Prostate gland (tissue), 2 donors: ENCODE data around the gene EIPR1. TPM values are rescaled to one million over a fixed set of nuclear protein-coding genes. Genes with fewer than 3 reads are reported as not detected.

Source experiments
- DNase-seq: peaks from one replicate; pipeline ENCODE4 v3.0.0-alpha.2; 2019; ENCODE audit warnings: low spot score
- H3K27ac ChIP-seq, 2 donors: fragments of 200-600 bp; sonication (generic); 2 replicates each; pipeline ENCODE4 v1.5.1; 2017 to 2019
- H3K27me3 ChIP-seq: fragments of 200-600 bp; sonication (generic); replicated peaks from 2 replicates; pipeline ENCODE4 v1.5.1; 2019; ENCODE audit not compliant: insufficient read depth
- H3K36me3 ChIP-seq, 2 donors: fragments of 200-600 bp; sonication (generic); 1 replicate in 1 of 2; 2 replicates in 1 of 2; pipeline versions ENCODE4 v1.5.1 to v1.8.1; 2017 to 2019
- H3K4me1 ChIP-seq: fragments of 200-600 bp; sonication (generic); replicated peaks from 2 replicates; pipeline ENCODE4 v1.5.1; 2019
- H3K4me3 ChIP-seq, 2 donors: fragments of 200-600 bp; sonication (generic); 2 replicates each; pipeline ENCODE4 v1.5.1; 2017 to 2019
- H3K9me3 ChIP-seq: fragments of 200-600 bp; sonication (generic); 2 replicates; pipeline ENCODE4 v1.5.1; 2017
- POLR2A ChIP-seq: fragments of 450-650 bp; IDR thresholded peaks from one replicate; pipeline ENCODE4 v1.6.1; 2016; ENCODE audit warnings: antibody characterized with exemption, mild to moderate bottlenecking
- POLR2AphosphoS5 ChIP-seq: sonication (generic); formaldehyde crosslinking; IDR thresholded peaks from one replicate; pipeline ENCODE4 v1.6.1; 2017; ENCODE audit warnings: antibody characterized with exemption
- WGBS: methylation state at CpG from one replicate; pipeline ENCODE4 v1.1.5; 2018; 5-methylcytosine and 5-hydroxymethylcytosine counted together
- intact Hi-C: fragments of 100-400 bp; cut with DNase I; formaldehyde crosslinking; loops from one replicate; pipeline ENCODE4 v1.14.2; 2022
- total RNA-seq, 2 donors: library from RNA; depleted of rRNA; stranded (reverse); fragments of >200 nt; gene quantifications; one replicate each; pipeline ENCODE4 v1.1.0, GENCODE V29; 2016
- TF ChIP-seq, protein P1 (sequence below), 4 experiments: fragments of 200-600 bp in 2 of 4; fragments of 450-650 bp in 2 of 4; sonication (generic) in 2 of 4; IDR thresholded peaks; 1 replicate in 3 of 4; 2 replicates in 1 of 4; pipeline ENCODE4 v1.5.1; 2016 to 2019; ENCODE audit warnings: antibody characterized with exemption in 4 of 4, mild to moderate bottlenecking in 2 of 4, moderate library complexity in 2 of 4

The EIPR1 gene
- total RNA-seq, 2 donors from 2014 or later: 30.0 to 52.3 TPM

DNA sequence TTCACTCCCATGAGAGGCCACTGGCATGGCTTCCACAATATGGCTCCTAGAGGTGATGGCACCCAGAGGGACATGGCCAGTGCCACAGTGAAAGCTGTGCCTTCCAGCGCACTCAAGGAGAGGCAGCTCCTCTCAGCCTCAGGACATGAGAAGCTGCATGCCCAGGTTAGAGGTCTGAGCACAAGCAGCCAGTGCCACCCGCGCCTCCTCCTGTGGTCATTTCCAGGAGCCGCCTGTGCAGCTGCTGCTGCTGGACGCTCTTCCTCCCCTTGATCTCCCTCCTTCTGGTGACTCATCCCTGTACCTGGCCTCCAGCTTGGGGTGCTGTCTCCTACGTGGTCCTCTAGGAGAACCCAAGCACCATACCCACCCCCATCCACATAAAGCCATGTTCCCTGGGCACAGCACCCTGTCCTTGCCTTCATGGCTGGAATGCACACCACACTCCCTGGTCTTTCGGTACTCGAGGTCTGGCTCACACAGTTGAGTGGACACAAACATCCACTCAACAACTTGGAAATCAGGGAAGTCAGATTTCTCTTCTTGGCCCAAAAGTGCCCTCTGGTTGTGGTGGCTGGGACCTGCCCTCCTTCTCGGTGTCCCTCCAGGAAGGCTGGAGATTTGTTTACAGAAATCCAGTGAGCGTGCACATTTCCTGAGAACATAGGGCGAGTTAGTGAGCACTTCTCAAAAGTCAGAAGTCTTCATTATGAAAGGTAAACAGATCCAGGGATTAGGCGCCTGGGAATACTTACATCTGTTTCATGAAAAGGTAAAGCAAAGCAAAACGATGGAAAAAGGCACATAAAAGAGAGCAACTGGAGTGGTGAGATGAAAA, 96.7 kb downstream of the EIPR1 start:
- intact Hi-C loops: no loop called here

DNA sequence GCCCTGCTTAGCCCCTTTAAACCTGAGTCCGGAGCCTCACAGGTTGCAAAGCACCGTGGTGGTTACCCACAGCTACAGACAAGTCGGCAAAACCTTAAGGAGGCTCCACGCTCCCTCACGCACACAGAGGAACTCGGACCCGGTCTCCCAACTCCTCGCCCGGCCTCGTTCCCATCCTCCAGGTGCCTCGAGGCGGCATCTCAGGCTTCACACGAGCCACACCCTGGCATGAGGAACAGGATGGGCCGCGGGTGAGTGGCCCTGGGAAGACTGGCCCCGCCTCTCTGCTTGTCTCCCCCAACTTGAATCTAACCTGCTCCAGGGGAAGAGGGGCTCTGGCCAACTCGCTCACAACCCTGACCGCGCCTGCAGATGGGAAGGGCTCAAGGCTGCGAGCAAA, 97.4 kb downstream of the EIPR1 start:
- Histone ChIP-seq H3K36me3 (no peaks in the 10 kb centered on the region), H3K4me1 (no peaks in the 10 kb centered on the region), H3K4me3 (no peak overlapping the region), H3K27ac (no peak overlapping the region), H3K27me3 (no peaks in the 10 kb centered on the region), H3K9me3 (no peaks in the 10 kb centered on the region)
- intact Hi-C loops: no loop called here
- no peak for DNase-seq
- WGBS: 84% methylated on average over 20 of the region's 20 CpGs
- TF ChIP-seq POLR2A (no peak), POLR2AphosphoS5 (no peak)
- TF ChIP-seq, protein P1, sequence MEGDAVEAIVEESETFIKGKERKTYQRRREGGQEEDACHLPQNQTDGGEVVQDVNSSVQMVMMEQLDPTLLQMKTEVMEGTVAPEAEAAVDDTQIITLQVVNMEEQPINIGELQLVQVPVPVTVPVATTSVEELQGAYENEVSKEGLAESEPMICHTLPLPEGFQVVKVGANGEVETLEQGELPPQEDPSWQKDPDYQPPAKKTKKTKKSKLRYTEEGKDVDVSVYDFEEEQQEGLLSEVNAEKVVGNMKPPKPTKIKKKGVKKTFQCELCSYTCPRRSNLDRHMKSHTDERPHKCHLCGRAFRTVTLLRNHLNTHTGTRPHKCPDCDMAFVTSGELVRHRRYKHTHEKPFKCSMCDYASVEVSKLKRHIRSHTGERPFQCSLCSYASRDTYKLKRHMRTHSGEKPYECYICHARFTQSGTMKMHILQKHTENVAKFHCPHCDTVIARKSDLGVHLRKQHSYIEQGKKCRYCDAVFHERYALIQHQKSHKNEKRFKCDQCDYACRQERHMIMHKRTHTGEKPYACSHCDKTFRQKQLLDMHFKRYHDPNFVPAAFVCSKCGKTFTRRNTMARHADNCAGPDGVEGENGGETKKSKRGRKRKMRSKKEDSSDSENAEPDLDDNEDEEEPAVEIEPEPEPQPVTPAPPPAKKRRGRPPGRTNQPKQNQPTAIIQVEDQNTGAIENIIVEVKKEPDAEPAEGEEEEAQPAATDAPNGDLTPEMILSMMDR (IDR thresholded peaks at IDR 0.05): no peak

More for the DNA sequence above, 96.7 kb downstream of the EIPR1 start:
- DNase-seq: no peak
- Histone ChIP-seq H3K27me3 (no peaks in the 10 kb centered on the region), H3K4me3 (no peak overlapping the region), H3K27ac (no peak overlapping the region), H3K4me1 (no peaks in the 10 kb centered on the region), H3K36me3 (no peaks in the 10 kb centered on the region), H3K9me3 (no peaks in the 10 kb centered on the region)
- 93% methylated on average over 13 of the region's 13 CpGs for whole genome bisulfite sequencing
- TF ChIP-seq, protein P1 (IDR thresholded peaks at IDR 0.05): no peak
- no peak for TF ChIP-seq POLR2A
- TF ChIP-seq POLR2AphosphoS5: no peak

DNA sequence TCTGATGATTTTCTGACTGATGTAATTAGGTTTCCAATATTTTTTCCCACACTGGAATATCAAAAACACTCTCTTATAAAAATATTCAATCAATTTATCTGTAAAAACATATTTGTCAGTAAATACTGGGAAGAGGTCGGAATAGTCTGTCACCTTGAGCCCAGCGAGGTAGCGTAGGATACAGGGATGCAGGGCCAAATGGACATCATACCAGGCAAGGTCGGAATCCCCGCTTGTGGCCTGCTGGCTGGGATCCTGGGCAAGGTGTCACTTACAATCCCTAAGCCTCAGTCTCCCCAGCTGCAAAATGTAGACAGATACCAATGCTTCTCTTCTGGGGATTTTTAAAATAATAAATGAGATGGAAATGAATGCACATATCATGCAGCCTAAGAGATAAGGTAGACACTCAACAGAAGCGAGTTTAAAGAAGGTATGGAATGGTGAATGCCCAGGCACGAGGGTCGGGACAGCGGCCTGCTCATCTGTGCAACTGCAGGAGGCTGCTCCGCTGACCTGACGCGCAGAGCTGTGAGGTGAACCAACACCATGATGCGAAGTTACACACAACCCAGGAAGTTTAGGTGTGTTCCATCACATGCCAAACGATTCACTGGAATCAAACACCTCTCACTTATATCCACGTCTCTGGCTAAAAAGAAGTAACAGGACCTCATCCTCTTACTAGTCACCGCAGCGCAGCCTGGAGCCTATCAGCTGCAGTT, 98.2 kb downstream of the EIPR1 start:
- intact Hi-C loops: no loop called here
- DNase-seq: no peak
- no peaks in the 10 kb centered on the region for H3K4me1 ChIP-seq
- H3K27ac ChIP-seq: no peak overlapping the region
- no peak overlapping the region for H3K4me3 ChIP-seq
- WGBS: 95% methylated on average over 17 of the region's 17 CpGs
- no peaks in the 10 kb centered on the region for H3K27me3 ChIP-seq
- TF ChIP-seq POLR2A (no peak), POLR2AphosphoS5 (no peak)
- TF ChIP-seq, protein P1 (IDR thresholded peaks at IDR 0.05): no peak
- H3K9me3 ChIP-seq: no peaks in the 10 kb centered on the region
- H3K36me3 ChIP-seq: no peaks in the 10 kb centered on the region

DNA sequence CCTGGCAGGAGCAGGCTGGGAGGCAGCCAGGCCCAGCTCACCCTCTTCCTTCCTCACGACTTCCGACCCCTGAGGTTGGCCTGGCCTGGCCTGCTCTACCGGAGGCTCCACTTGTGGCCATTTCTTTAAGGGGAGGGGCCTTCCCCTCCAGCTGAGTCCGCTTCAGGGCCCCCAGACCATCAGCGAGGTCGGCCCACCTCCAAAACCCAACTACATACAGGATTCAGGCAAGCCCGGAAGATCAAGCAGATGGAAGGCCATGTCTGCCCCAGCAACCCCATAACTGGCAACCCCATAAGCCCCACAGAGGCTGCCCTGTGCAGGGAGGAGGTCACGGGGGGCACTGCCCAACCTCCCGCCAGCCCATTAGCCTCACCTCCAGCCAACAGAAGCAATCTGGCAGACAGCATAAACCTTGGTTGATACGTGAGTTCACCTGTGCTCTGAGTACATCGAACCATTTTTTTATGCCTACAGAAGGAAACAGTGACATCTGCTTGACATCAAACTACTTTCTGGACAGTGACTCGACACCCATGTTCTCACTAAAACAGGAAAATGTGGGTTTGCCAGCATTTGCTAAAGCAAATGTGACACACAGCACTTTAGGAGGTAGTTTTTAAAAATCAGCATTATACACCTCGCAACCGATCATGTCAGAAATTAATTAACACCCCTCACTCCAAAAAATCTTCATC, 98.9 kb downstream of the EIPR1 start:
- Histone ChIP-seq H3K4me3 (no peak overlapping the region), H3K9me3 (no peaks in the 10 kb centered on the region), H3K36me3 (no peaks in the 10 kb centered on the region), H3K27ac (no peak overlapping the region), H3K27me3 (no peaks in the 10 kb centered on the region), H3K4me1 (no peaks in the 10 kb centered on the region)
- TF ChIP-seq, protein P1 (IDR thresholded peaks at IDR 0.05): no peak
- TF ChIP-seq POLR2A (no peak), POLR2AphosphoS5 (no peak)
- 94% methylated on average over 14 of the region's 14 CpGs for WGBS
- intact Hi-C loops: no loop called here
- DNase-seq: no peak
